GM18861 (cell line): ENCODE results near the gene ALDOA.
"Not testable (repeated sequence)": the region's sequence is repeated elsewhere in the genome, so short reads cannot be mapped to it uniquely, and the experiment has no call there.

Experiments used
- ATAC-seq: cut with Tn5 transposase; IDR thresholded peaks from one replicate; pipeline ENCODE4 v1.9.1; 2021; ENCODE audit not compliant: unreplicated experiment

Gene ALDOA

GRCh38 chr16:30114411-30114810, 48.9 kb downstream of the ALDOA start:
- no peak for ATAC-seq

GRCh38 chr16:30114833-30115232, 49.3 kb downstream of the ALDOA start:
- not testable (repeated sequence) for ATAC-seq

- no peak for ATAC-seq
Measured at GRCh38 chr16:30115238-30115637, 49.7 kb downstream of the ALDOA start.

GRCh38 chr16:30116291-30117207, 51.0 kb downstream of the ALDOA start:
- no peak for ATAC-seq

GRCh38 chr16:30117768-30118167, 52.2 kb downstream of the ALDOA start:
- no peak for ATAC-seq

GRCh38 chr16:30119428-30119827, 53.9 kb downstream of the ALDOA start:
- no peak for ATAC-seq
